ENCODE results near the gene CACNA2D2. TPM values are rescaled to one million over a fixed set of nuclear protein-coding genes. Genes with fewer than 3 reads are reported as not detected.
A peak's percentile ranks its signal among the peaks of the same experiment; 100 is the strongest.

The CACNA2D2 gene
- total and polyA plus RNA-seq, 12 donors, result 0.09 to 2.0 (median 0.60) TPM

DNA sequence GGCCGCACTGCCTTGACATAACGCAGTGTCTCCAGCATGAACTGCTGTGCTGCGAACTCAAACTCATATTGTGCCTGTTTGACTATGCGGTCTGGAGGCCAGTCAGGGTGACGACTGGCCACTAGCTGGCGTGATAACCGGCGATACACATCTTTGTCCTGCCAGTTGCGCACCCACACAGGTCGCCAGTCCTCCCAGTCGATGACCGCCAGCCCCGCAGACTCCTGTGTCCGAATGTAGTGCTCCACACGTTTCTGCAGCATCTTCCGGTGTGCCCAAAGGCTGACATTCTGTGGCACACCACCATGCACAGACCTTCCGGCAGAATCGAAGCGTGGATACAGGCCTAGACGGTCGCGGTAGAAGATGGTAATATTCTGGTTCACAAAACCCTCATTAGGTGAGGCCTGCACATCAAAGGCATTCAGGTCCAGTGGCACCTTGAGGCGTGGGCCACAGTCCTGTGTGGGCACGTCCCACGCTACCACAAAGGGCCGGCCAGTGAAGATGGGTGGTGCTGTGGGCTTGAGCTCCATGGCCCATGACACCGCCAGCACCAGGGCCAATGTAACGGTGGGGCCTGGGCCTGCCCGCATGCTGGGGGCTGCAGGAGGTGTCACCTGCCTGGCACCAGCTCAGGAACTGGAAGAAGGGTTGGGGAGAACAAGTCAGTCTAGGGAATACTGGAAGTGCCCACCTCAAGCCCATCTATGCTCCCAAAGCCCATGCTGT lies 183.4 kb downstream of the CACNA2D2 start:
- TF ChIP-seq CTCF (IDR thresholded peaks at IDR 0.05), result no peak
- TF ChIP-seq POLR2A (IDR thresholded peaks at IDR 0.05), result no peak
- Histone ChIP-seq H3K27me3 (no peaks in the 10 kb centered on the region), H3K27ac (peak overlapping the region in 3 of 5 donors; percentile 94 to 98 (median 95)), H3K9me3 (replicated peaks in 1 of 3) (no peaks in the 10 kb centered on the region), H3K4me3 (peak overlapping the region in 2 of 4 donors; percentile 71 to 96), H3K4me1 (replicated peaks in 1 of 2) (peaks cover 45 to 75% of the 10 kb centered on the region in 2 donors), H3K36me3 (replicated peaks in 1 of 2) (peaks cover 0 to 31% of the 10 kb centered on the region in 2 donors)
- intact Hi-C loops (cut with DNase I), result loop anchor here in 1 of 2 donors (5.0 kb wide), 1 partner anchor 48 kb away; no protein-coding TSS in a partner anchor
- 75 to 87% (median 78%) methylated on average over 16 to 29 of the region's 29 CpGs for WGBS, 4 donors
- DNase-seq, result no peak

GRCh38 chr3:50319181-50319893 lies 184.1 kb downstream of the CACNA2D2 start:
- TF ChIP-seq CTCF (IDR thresholded peaks at IDR 0.05) (no peak), POLR2A (IDR thresholded peaks at IDR 0.05) (no peak)
- no peaks in the 10 kb centered on the region for H3K27me3 ChIP-seq
- peaks cover 0 to 31% of the 10 kb centered on the region in 2 donors for H3K36me3 ChIP-seq (replicated peaks in 1 of 2)
- intact Hi-C loops (cut with DNase I), result no loop called here
- peak overlapping the region in 1 of 4 donors; percentile 9 for H3K4me3 ChIP-seq
- H3K27ac ChIP-seq, result peak overlapping the region in 1 of 5 donors; percentile 25
- H3K9me3 ChIP-seq (replicated peaks in 1 of 3), result no peaks in the 10 kb centered on the region
- peaks cover 45 to 70% of the 10 kb centered on the region in 2 donors for H3K4me1 ChIP-seq (replicated peaks in 1 of 2)
- 79 to 93% (median 85%) methylated on average over 14 to 16 of the region's 16 CpGs for WGBS, 4 donors
- DNase-seq, result no peak

DNA sequence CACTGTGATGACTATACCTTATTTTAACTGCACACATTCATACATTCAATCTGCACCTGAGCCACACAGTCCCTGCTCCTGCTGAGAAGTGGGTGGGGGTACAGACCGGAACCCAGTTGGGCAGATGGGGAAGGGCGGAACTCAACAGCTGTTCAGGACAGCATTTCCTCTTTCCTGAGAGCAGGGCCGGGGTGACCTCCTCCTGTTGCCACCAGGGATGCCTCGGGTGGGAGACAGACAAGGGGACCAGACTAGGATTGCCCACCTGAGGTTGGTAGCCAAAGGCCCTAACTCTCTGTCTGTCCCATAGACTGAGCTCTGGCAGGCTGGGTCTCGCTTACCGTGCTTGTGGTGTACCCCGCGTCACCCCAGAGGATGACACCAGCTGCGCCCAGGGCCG lies 184.8 kb downstream of the CACNA2D2 start:
- Histone ChIP-seq H3K4me1 (replicated peaks in 1 of 2) (peaks cover 45 to 63% of the 10 kb centered on the region in 2 donors), H3K4me3 (peak overlapping the region in 1 of 4 donors; percentile 9), H3K27ac (peak overlapping the region in 1 of 5 donors; percentile 25), H3K9me3 (replicated peaks in 1 of 3) (no peaks in the 10 kb centered on the region), H3K36me3 (replicated peaks in 1 of 2) (peaks cover 0 to 31% of the 10 kb centered on the region in 2 donors), H3K27me3 (no peaks in the 10 kb centered on the region)
- 51 to 78% (median 74%) methylated on average over 4 to 10 of the region's 10 CpGs for WGBS, 4 donors
- intact Hi-C loops (cut with DNase I), result no loop called here
- no peak for DNase-seq
- no peak for TF ChIP-seq CTCF (IDR thresholded peaks at IDR 0.05)
- no peak for TF ChIP-seq POLR2A (IDR thresholded peaks at IDR 0.05)

DNA sequence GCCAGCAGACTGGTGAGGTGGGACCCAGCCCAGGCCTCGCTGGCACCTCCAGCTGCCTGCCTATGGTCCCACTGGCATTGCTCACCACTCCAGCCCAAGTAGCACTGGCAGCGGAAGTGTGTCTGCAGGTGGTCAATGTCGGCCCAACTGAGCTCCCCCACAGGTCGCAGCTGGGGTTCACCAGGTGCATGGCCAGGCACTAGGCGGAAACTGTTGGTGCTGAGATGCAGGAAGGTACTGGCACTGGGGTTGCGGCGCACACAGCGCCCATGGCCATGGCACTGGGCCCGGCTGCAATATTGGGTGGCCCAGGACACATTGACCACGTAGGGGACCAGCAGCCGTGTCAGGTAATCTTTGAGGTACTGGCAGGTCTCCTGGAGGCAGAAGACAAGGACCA lies 185.3 kb downstream of the CACNA2D2 start:
- intact Hi-C loops (cut with DNase I), result no loop called here
- Histone ChIP-seq H3K4me1 (replicated peaks in 1 of 2) (peaks cover 45 to 58% of the 10 kb centered on the region in 2 donors), H3K36me3 (replicated peaks in 1 of 2) (peaks cover 0 to 31% of the 10 kb centered on the region in 2 donors), H3K27ac (peak overlapping the region in 1 of 5 donors; percentile 25), H3K4me3 (peak overlapping the region in 1 of 4 donors; percentile 17), H3K27me3 (no peaks in the 10 kb centered on the region), H3K9me3 (replicated peaks in 1 of 3) (no peaks in the 10 kb centered on the region)
- TF ChIP-seq CTCF (IDR thresholded peaks at IDR 0.05) (no peak), POLR2A (IDR thresholded peaks at IDR 0.05) (no peak)
- WGBS, 4 donors, result 80 to 93% (median 82%) methylated on average over 6 to 11 of the region's 11 CpGs; no CpG with 5 or more reads in 1 of the 4 donors
- DNase-seq, result no peak

All from adrenal gland (tissue), 12 donors.